CD1c-positive myeloid dendritic cell (primary cell): Measurements from ENCODE around the gene RTEL1.

Experiments used
- DNase-seq: peaks from one replicate; pipeline ENCODE4 v3.0.0-alpha.2; 2016; ENCODE audit errors: extremely low spot score

Gene RTEL1

GRCh38 chr20:63697868-63698545 lies 39.9 kb downstream of the RTEL1 start:
- no peak for DNase-seq

GRCh38 chr20:63698739-63699465 lies 40.8 kb downstream of the RTEL1 start:
- peak; percentile 7 for DNase-seq

GRCh38 chr20:63699466-63700198 lies 41.5 kb downstream of the RTEL1 start:
- DNase-seq: no peak

- DNase-seq: no peak
Measured at GRCh38 chr20:63700199-63701050, 42.3 kb downstream of the RTEL1 start.

GRCh38 chr20:63701051-63701328 lies 42.9 kb downstream of the RTEL1 start:
- no peak for DNase-seq

- DNase-seq: no peak
Measured at GRCh38 chr20:63701329-63702035, 43.4 kb downstream of the RTEL1 start.

GRCh38 chr20:63702036-63702665 lies 44.0 kb downstream of the RTEL1 start:
- no peak for DNase-seq

- DNase-seq: no peak
Measured at GRCh38 chr20:63702751-63703470, 44.8 kb downstream of the RTEL1 start.

GRCh38 chr20:63703471-63703975 lies 45.4 kb downstream of the RTEL1 start:
- no peak for DNase-seq

GRCh38 chr20:63703976-63704748 lies 46.0 kb downstream of the RTEL1 start:
- no peak for DNase-seq

- no peak for DNase-seq
Measured at GRCh38 chr20:63704749-63705117, 46.6 kb downstream of the RTEL1 start.

GRCh38 chr20:63705232-63706026 lies 47.3 kb downstream of the RTEL1 start:
- DNase-seq: no peak

GRCh38 chr20:63706027-63706695 lies 48.0 kb downstream of the RTEL1 start:
- DNase-seq: no peak

GRCh38 chr20:63706852-63707557 lies 48.9 kb downstream of the RTEL1 start:
- peak; percentile 73 for DNase-seq

GRCh38 chr20:63707558-63708300 lies 49.6 kb downstream of the RTEL1 start, which contains the start of the genes ARFRP1 and ZGPAT:
ARFRP1 (minus strand) TSS chr20:63707976; CDS start chr20:63707091, 885 bp downstream.
ZGPAT (plus strand) TSS chr20:63708039; CDS start chr20:63708581, 542 bp downstream.
- DNase-seq: peak; percentile 95
